IPS-NIHi7 (cell line): ENCODE measurements around the gene PTAFR.

Source experiments
- DNase-seq: peaks from one replicate; pipeline ENCODE4 v3.0.0; 2012; ENCODE audit warnings: mixed read lengths; ENCODE audit errors: extremely low spot score

PTAFR gene, protein sequence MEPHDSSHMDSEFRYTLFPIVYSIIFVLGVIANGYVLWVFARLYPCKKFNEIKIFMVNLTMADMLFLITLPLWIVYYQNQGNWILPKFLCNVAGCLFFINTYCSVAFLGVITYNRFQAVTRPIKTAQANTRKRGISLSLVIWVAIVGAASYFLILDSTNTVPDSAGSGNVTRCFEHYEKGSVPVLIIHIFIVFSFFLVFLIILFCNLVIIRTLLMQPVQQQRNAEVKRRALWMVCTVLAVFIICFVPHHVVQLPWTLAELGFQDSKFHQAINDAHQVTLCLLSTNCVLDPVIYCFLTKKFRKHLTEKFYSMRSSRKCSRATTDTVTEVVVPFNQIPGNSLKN

DNA sequence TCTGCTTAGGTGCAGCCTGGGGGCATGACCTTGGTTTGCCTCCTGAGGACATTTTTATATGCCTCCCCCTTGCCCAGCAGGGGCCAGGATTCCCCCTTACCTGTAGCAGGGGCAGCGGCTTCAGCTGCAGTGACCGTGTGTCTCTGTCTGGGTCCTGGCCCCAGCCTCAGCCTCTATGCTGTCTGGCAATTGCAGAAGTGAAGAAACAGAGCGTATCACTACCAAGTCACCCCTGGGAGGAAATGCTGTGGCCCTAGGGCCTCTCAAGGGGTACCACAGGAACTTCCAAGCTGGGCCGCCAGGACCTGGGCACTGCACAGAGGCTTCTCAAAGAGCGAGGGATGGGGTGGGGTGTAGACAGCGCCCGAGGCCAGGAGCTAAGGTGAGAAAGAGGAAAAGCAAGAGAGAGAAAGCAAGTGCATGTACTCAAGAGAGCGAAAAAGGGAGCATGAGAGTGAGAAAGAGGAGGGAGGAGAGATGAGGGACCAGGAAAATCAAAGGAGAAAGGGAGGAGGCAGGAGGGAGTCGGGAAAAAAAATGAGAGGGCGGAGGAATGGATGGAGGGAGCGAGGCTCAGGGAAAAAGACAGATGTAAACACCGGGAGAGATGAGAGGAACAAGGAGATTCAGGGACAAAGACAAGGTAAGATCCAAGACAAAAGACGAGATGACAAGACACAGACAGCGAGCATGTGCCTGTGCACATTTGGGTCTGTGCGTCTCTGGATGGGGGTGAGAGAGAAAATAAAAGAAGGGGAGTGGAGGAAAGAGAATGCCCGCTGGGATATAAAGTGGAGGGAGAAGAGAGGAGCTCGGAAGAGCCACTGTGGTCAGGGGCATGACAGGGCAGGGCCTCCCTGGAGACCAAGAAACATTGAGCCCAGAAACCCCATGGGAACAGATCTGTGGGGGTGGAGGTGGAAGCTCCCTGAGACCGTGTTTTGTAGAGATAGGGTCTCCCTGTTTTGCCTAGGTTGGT is at the start of gene PTAFR:
TSS of gene PTAFR (minus strand) at position 199 of the 979 bp plus-strand sequence. CDS start 25,669 bp downstream, outside the sequence.
- DNase-seq, result no peak

DNA sequence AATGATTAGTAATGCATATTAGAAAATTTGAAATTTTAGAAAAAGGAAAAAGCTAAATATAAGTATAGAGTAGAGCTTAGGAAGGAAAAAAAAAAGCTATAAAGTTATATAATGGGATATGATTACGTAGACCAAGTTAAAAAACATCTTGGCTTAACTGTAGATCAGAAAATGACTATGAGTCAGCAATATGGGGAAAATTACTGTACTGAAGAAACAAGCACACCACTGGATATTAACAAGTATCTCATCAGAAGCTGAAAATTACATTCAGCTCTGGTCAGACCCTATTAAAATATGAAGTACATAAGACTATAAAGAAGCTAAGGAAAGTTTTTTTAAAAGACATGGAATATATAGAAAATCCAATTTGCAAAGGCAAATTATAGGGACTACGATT is 36.8 kb upstream of the PTAFR start:
- DNase-seq, result no peak

DNA sequence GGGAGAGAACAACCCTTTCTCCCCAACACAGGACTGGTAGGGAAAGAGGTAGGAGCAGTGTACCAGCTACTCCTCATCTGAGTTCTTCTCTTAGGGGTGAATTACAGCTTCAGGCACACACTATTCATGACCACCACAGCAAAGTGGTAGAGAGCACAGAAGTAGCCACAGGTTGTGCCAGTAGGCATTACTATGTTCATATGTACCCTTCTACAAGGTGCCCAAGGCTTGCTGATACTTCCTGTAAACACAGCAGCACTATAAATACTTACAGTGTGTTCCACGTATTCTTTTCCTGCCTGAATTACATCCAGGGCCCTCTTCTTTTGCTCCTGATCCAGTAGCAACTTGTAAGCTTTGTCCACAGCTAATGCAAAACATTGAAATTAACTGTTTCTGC is 33.2 kb upstream of the PTAFR start:
- no peak for DNase-seq

DNA sequence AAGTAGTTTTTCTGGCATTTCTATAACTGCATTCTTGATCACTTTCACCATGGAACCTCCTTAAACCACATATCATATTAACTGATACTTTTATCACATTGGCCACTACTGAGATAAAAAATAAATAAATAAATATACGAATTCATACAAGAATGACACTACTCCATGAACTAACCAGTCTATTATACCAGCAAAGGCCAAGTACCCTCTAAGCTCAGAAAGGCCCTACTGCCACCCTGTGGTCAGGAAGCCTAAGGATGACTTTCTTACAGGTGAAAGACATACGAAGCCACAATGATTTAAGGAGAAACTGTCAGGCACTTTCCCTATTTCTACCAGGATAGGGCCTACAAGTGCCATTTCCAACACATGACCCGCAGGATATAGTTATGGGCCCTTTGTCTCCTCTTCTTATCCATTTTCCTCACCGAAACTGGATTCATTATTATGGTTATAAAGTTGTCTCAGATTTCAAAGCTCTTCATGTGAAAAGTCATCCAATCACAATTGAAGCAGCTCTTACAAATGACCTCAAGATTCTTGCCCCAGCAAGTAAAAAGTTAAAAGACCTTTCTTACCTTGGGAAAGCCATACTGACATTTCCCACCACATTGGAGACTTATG is 32.4 kb upstream of the PTAFR start:
- DNase-seq, result peak; percentile 65

DNA sequence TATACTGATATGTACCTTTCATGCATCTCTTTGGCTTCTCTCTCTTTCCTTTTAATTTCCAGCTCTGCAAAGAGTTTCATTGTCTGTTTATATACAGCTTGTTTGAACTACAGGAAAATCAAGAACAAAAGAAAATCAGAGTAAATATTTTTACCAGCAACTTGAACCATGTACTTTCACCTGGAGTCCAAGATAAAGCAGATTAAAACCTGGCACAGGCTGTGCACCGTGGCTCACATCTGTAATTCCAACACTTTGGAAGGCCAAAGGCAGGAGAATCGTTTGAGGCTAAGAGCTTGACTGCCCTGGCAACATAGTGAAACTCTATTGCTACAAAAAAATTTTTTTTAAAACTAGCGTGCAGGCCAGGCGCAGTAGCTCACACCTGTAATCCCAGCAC is 28.8 kb upstream of the PTAFR start:
- no peak for DNase-seq

DNA sequence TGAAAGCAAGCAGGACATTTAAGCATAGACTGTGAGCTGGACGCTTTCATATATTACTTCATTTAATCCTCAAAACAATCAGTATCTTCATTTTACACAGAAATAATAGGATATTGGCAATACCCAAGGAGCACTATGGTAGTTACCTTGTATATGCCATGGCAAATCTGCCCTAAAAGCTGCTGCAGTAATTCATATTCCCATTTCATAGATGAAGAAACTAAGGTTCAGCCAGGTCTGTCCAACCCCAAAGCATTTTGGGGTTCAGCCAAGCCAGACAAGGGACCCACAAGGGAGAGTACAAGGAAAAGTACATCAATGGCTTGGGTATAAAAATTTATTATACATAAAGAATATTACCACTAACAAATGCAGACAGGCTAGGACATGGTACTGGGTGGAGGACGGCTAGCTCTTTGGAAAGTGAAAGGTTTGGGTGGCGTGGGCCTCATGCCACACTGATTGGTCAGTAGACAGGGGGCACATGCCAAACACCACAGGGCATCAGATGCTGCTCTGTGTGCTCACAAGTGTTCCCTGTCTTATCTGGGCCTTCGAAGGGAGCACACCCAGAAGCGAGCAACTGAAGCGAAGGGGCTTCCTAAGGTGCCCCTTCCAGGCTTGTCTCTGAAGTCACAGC is 23.9 kb upstream of the PTAFR start:
- DNase-seq, result no peak

DNA sequence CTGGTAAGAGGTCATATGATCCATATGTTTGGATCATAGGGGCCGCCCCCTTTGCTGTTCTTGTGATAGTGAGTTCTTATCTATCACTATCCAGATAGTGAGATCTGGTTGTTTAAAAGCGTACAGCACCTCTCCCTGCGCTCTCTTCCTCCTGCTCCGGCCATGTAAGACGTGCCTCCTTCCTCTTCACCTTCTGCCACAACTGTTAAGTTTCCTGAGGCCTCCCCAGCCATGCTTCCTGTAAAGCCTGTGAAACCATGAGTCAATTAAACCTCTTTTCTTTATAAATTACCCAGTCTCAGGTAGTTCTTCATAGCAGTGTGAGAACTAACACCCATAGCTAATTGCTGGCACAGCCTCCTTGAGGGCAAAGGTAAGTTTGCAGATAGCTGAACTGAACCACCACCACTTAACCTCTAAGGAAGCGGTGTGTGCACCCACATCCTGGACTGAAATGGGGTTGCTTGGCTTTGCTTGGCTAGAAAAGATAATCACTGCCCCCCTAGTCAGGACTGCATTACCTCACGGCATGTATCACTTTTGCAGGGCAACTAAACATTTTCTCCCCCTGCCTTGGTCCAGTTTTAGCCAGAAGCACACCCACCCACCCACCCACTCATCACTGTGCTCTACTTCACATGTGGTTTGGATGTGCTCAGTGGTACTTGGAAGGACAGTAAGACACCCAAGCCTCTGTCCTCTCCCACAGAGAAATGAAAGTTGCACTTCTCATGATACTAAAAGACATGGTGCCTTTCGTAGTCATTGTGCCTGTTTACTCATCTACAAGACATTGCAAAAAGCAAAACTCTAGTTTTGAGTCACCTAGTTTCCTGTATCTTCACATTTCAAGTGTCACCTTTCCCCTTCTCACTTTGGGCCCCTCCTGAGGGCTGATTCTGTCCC is 23.1 kb upstream of the PTAFR start:
- DNase-seq, result no peak

DNA sequence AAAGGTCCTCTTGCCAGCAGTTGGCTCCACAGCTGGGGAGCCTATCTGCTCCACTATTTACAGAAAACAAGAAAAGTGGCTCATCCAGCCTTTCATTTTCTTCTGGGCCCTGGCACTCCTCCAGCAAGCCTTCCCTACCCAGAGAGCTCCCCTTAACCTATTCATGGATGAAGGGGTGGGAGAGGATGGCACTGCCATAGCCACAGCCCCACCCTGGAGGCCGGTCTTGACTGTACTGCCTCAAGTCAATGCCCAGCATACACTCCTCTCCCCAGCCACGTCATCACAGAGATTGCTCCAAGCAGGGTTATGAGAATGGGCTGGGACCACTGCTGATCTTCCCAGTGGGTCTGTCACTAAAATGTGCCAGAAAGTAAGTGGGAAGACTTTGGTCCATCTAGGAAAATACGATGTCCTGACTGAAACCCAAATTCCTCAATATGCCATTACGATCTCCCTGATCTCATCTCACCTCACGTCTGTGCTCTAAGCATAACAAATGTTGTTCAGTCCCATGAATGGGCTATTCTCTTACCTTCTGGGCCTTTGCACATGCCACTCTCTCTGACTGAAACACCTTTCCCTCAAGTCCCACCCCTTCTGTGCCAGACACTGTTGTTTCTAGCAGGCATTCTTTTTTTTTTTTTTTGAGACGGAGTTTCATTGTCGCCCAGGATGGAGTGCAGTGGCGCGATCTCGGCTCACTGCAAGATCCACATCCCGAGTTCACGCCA is 21.4 kb upstream of the PTAFR start:
- no peak for DNase-seq

DNA sequence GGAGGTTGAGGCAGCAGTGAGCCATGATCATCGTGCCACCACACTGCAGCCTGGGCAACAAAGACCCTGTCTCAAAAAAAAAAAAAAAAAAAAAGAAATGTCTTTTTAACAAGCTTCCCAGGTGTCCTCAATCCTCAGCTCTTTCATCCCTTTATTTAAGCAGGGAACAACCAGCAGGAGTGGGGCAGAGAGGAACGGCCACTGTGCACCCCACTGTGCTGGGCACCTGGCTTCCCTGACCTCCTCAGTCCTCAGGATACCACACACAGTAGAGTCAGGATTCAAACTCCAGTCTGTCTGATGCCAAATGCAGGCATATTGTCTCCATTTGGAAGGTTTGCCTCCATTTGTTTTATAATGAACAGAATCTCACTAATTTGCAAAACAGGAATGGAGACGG is 19.8 kb upstream of the PTAFR start:
- DNase-seq, result no peak

DNA sequence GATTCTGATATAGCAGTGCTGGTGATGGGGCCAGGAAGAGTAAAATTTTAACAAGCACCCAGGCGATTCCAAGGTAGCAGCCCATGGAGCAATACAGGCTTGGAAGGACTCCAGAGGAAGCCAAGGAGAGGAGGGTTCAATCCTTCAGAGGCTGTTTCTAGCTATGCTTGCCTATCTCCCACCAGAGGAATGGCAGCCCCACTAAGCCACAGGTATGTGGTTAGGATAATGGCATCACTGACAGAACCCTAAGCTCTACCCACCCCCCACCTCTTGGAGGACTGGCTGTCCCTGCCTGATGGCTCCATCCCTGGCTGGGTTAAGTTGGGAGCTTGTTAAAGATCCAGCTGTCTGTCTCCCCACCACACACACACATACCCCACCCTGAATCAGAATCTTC is 19.3 kb upstream of the PTAFR start:
- DNase-seq, result no peak

DNA sequence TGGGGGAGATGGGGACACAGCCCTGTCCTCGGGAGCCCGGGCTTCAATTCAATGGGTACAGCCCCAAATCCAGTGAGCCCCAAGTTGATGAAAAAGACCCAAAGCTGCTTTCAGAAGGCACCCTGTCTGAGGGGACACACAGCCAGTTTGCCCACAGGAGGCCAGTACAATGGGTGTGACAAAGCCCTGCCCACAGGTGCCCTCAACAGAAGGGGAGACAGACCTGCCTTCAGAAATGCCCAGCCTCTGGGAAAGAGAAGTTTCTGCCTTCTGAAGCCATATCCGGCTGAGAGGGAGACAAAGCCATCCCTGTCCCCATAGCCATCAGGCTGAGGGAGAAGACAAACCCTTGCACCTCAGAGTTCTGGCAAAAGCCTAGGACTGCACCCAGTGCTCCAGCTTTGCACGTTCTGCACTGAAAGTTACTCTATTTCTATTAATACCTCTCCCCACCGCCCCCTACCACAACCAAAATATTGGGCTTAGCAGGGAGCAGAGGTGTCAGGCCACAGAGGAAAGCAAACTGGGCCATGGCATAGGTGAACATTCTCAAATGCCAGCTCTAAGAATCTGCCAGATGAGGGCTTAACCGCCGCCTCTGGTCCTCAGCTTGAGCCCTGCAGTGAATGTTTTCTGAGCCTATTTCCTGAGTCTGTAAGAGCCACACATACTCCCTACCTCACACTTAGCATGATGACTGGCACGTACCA is 18.0 kb upstream of the PTAFR start:
- no peak for DNase-seq

DNA sequence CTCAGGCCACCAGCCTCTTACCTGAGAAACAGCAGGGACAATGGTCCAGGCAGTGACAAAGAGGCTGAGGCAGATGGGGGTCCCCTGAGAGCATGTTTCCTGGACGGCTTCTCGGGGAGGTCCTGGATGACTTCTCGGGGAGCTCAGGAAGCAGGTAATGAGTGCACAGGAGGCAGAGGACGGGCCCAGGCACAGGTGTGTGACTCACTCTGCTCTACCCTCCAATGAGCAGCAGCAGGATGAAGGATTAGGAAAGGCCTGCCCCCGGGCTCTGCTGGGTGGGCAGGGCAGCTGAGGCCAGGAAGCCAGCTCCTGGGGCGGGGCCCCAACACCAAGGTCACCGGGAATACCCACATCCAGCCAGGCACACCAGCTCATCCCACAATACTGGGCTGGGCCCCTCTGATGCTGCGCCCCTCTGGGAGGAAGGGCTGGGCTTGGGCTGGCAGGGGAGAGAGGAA is 17.2 kb upstream of the PTAFR start:
- peak; percentile 83 for DNase-seq

DNA sequence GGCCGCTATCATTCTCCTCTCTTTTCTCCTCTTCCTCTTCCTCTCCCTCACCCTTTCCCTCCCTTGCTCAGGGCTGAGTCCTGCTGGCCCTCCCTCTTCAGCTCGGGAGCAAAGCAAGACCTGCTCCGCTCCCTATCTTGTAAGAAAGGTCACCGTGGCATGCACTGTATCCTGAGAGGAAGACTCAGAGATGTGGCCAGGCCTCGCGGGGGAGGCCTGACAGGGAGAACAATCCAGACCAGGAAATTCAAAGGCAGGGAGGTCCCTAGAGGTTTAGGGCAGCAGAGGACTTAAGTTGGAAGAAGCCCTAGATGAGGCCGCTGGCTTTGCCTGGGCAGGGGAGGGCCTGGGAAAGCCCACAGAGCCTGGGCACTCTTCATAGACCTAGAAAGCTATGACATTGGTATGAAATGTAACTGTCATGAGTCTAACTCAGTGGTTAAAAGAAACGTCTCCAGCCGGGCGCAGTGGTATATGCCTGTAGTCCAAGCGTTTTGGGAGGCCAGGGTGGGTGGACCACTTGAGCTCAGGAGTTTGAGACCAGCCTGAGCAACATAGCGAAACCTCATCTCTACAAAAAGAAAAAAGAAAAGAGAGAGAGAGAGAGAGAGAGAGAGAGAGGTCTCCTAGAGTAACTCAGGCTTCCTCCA is 14.6 kb upstream of the PTAFR start:
- no peak for DNase-seq

DNA sequence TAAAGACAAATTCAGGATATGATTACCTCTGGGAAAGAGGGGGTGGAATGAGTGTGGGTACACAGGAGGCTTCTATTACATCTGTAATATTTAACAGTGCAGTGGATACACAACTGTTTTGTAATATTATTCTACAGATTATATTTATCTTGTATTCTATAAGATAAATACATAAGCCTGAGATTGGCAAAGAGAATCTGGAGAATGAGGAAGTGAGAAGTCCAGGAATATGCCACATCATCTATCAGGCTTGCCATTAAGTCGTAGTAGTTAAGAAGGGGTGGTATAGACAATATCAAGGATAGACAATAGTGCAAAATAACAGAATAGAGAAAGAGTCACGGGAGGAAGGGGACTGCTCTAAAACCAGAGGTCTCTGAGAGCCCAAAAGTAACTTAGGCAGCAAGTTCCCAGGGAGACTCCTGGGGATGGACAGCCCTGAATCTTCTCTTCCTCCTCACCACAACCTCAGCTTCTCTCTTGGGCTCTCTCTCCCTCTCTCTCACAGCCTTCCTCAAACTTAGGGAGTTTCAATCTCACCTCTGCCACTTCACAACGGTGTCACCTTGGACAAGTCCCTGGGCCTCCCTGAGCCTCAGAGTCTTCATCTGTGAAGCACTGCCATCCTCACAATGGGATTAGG is 14.0 kb upstream of the PTAFR start:
- no peak for DNase-seq

DNA sequence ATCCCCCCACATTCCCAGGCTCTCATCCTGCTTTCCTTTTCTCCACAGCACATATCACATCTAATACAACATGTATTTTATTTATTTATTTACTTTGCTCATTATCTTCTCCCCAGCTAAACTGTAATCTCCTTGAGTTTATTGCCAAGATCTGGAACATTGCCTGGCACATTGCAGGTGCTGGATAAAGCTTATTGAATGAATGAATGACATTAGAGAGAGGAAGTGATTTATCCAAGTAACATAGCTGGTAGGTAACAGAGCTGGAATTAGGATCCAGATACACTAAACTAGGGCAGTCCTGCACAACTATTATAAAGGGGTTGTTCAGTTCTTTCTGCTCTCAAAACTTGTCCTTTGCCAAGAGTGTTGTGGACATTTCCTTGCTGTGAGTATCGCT is 8.6 kb upstream of the PTAFR start:
- no peak for DNase-seq

DNA sequence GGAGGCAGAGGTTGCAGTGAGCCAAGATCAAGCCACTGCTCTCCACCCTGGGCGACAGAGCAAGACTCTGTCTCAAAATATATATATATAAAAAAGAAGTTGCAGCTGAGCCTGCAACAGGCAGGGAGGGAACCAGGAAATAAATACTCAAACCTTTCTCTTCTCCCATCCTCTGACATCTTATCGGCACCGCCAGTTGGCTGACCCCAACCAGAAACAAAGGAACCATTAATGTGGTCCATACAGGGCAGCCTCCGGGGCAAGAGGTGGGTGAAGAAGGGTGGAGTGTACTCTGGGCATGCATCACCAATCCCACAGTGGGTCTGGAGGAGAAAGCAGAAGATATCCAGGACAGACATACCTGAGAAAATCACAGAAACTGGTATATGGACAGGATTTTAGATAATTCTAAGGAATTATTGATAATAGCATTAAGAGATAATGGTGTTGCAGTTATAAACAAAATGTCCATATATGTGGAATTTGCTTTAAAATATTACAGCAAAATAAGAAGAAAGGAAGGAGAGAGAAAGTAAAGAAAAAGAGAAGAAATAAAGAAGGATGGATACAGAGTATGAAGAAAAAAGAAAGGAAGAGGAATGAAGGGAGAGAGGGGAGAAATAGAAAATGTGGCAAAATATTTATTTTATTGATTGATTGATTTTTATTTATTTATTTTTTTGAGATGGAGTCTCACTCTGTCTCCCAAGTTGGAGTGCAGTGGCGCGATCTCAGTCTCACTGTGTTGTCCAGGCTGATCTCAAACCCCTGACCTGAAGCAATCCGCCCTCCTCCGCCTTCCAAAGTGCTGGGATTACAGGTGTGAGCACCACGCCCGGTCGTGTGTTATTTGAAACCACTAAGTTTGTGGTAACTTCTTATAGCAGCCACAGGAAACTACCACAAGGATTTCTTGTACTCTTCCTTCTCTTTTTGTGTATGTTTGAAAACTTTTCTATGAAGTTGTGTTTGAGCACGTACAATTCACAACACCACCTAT is 4.1 kb upstream of the PTAFR start:
- no peak for DNase-seq
